IPS DF 6.9 (cell line): Measurements from ENCODE around the gene PRSS38.

ENCODE experiments used
- DNase-seq: peaks from one replicate; pipeline ENCODE4 v3.0.0-alpha.2; 2013; ENCODE audit warnings: low read depth, low spot score
- H3K27ac ChIP-seq: one replicate; pipeline ENCODE4 v1.5.1; 2013; ENCODE audit warnings: low read length, control low read depth
- H3K27me3 ChIP-seq: 2 replicates; pipeline ENCODE4 v1.6.1; 2013; ENCODE audit warnings: mild to moderate bottlenecking, low read length; ENCODE audit not compliant: control insufficient read depth, insufficient read depth
- H3K36me3 ChIP-seq: 2 replicates; pipeline ENCODE4 v1.6.1; 2013; ENCODE audit warnings: low read length; ENCODE audit not compliant: control insufficient read depth, insufficient read depth
- H3K4me1 ChIP-seq: 2 replicates; pipeline ENCODE4 v1.6.1; 2013; ENCODE audit warnings: low read length; ENCODE audit not compliant: control insufficient read depth, insufficient read depth
- H3K4me3 ChIP-seq: 2 replicates; pipeline ENCODE4 v1.5.1; 2013; ENCODE audit warnings: mild to moderate bottlenecking, low read length
- H3K9me3 ChIP-seq: 2 replicates; pipeline ENCODE4 v1.6.1; 2013; ENCODE audit warnings: low read length, inconsistent platforms; ENCODE audit not compliant: control insufficient read depth, insufficient read depth
- WGBS: extraction: QIAGEN DNeasy Blood & Tissue Kit; methylation state at CpG from one replicate; pipeline ENCODE4 v1.1.7; 2013; ENCODE audit warnings: mixed read lengths, missing lambda C conversion rate; ENCODE audit not compliant: insufficient read length, insufficient coverage; 5-methylcytosine and 5-hydroxymethylcytosine counted together

Gene PRSS38

GRCh38 chr1:227779021-227779441, 36.4 kb upstream of the PRSS38 start:
- Histone ChIP-seq H3K4me3 (no peak overlapping the region), H3K36me3 (peaks cover 10% of the 10 kb centered on the region; the same call in 1 of the 2 replicates), H3K4me1 (no peaks in the 10 kb centered on the region), H3K27me3 (no peaks in the 10 kb centered on the region), H3K9me3 (no peaks in the 10 kb centered on the region), H3K27ac (no peak overlapping the region)
- no peak for DNase-seq
- no CpG with 5 or more reads among the region's 10 CpGs for WGBS

GRCh38 chr1:227779685-227780084, 35.8 kb upstream of the PRSS38 start:
- H3K4me1 ChIP-seq = no peaks in the 10 kb centered on the region
- H3K9me3 ChIP-seq = no peaks in the 10 kb centered on the region
- no CpG with 5 or more reads among the region's 7 CpGs for WGBS
- no peak overlapping the region for H3K4me3 ChIP-seq
- no peak for DNase-seq
- no peak overlapping the region for H3K27ac ChIP-seq
- no peaks in the 10 kb centered on the region for H3K27me3 ChIP-seq
- H3K36me3 ChIP-seq = peaks cover 10% of the 10 kb centered on the region; the same call in 1 of the 2 replicates

- no CpG with 5 or more reads among the region's 23 CpGs for WGBS
- no peaks in the 10 kb centered on the region for H3K9me3 ChIP-seq
- H3K4me3 ChIP-seq = no peak overlapping the region
- peaks cover 10% of the 10 kb centered on the region; the same call in 1 of the 2 replicates for H3K36me3 ChIP-seq
- no peak overlapping the region for H3K27ac ChIP-seq
- no peaks in the 10 kb centered on the region for H3K27me3 ChIP-seq
- no peaks in the 10 kb centered on the region for H3K4me1 ChIP-seq
- no peak for DNase-seq
Measured at GRCh38 chr1:227780101-227781044, 35.1 kb upstream of the PRSS38 start.

GRCh38 chr1:227781314-227781930, 34.1 kb upstream of the PRSS38 start:
- 0 out of 2 replicates have a peak, but pooled peaks cover 7% of the 10 kb centered on the region for H3K36me3 ChIP-seq
- H3K27me3 ChIP-seq = 0 out of 2 replicates have a peak, but pooled peaks cover 2% of the 10 kb centered on the region
- H3K4me1 ChIP-seq = no peaks in the 10 kb centered on the region
- no CpG with 5 or more reads among the region's 15 CpGs for WGBS
- no peaks in the 10 kb centered on the region for H3K9me3 ChIP-seq
- DNase-seq = no peak
- H3K4me3 ChIP-seq = no peak overlapping the region
- no peak overlapping the region for H3K27ac ChIP-seq

GRCh38 chr1:227782226-227782625, 33.2 kb upstream of the PRSS38 start:
- no peaks in the 10 kb centered on the region for H3K9me3 ChIP-seq
- H3K27ac ChIP-seq = no peak overlapping the region
- 0 out of 2 replicates have a peak, but pooled peaks cover 7% of the 10 kb centered on the region for H3K36me3 ChIP-seq
- DNase-seq = no peak
- H3K4me3 ChIP-seq = no peak overlapping the region
- peaks cover 5% of the 10 kb centered on the region; the same call in 1 of the 2 replicates for H3K27me3 ChIP-seq
- WGBS = no CpG with 5 or more reads among the region's 4 CpGs
- no peaks in the 10 kb centered on the region for H3K4me1 ChIP-seq

GRCh38 chr1:227785094-227785804, 30.2 kb upstream of the PRSS38 start:
- Histone ChIP-seq H3K4me3 (no peak overlapping the region), H3K36me3 (0 out of 2 replicates have a peak, but pooled peaks cover 7% of the 10 kb centered on the region), H3K27ac (no peak overlapping the region), H3K9me3 (no peaks in the 10 kb centered on the region), H3K4me1 (peaks cover 2% of the 10 kb centered on the region; the same call in 1 of the 2 replicates), H3K27me3 (peaks cover 6% of the 10 kb centered on the region; the same call in 1 of the 2 replicates)
- no peak for DNase-seq
- no CpG with 5 or more reads among the region's 13 CpGs for WGBS

- Histone ChIP-seq H3K9me3 (no peaks in the 10 kb centered on the region), H3K4me3 (no peak overlapping the region), H3K27ac (no peak overlapping the region), H3K36me3 (0 out of 2 replicates have a peak, but pooled peaks cover 2% of the 10 kb centered on the region), H3K4me1 (peaks cover 2% of the 10 kb centered on the region; the same call in 1 of the 2 replicates), H3K27me3 (peaks cover 6% of the 10 kb centered on the region; the same call in 1 of the 2 replicates)
- no peak for DNase-seq
- no CpG with 5 or more reads among the region's 19 CpGs for WGBS
Measured at GRCh38 chr1:227785805-227786671, 29.4 kb upstream of the PRSS38 start.

GRCh38 chr1:227786673-227787512, 28.6 kb upstream of the PRSS38 start:
- Histone ChIP-seq H3K36me3 (no peaks in the 10 kb centered on the region), H3K27ac (no peak overlapping the region), H3K27me3 (peaks cover 6% of the 10 kb centered on the region; the same call in 1 of the 2 replicates), H3K4me1 (peaks cover 2% of the 10 kb centered on the region; the same call in 1 of the 2 replicates), H3K9me3 (no peaks in the 10 kb centered on the region), H3K4me3 (peak overlapping the region; percentile 70; the same call in 1 of the 2 replicates)
- DNase-seq = no peak
- WGBS = no CpG with 5 or more reads among the region's 45 CpGs
